ENCODE measurements around the gene ETFBKMT. TPM values are rescaled to one million over a fixed set of nuclear protein-coding genes. Genes with fewer than 3 reads are reported as not detected.
A peak's percentile ranks its signal among the peaks of the same experiment; 100 is the strongest.

ETFBKMT gene
- total RNA-seq = 3.2 to 4.8 TPM (median 3.4 TPM) in 3 replicates
- long read RNA-seq, full-length matches to known transcripts = 4 of 6 reads
- long read RNA-seq, partial matches to known transcripts = 1 of 6 reads
- long read RNA-seq, other reads (novel, unspliced or antisense) = 1 of 6 reads

GRCh38 chr12:31659087-31659942 lies at the start of gene ETFBKMT:
Gene ETFBKMT, plus strand, starts transcription at chr12:31659688. Its CDS starts 2,266 bp downstream, at chr12:31661954.
- Mint-ChIP-seq H3K27me3 (ENCODE audit: low read depth) (no peaks in the 10 kb centered on the region), H3K27ac (ENCODE audit: unreplicated experiment) (peak within 1 kb of the TSS; percentile 94), H3K4me3 (ENCODE audit: unreplicated experiment) (peak within 1 kb of the TSS; percentile 91), H3K9me3 (ENCODE audit: low read depth) (no peaks in the 10 kb centered on the region), H3K4me1 (ENCODE audit: low read depth) (peaks cover 8% of the 10 kb centered on the region), H3K36me3 (ENCODE audit: low read depth) (peaks cover 3% of the 10 kb centered on the region)
- DNase-seq (ENCODE audit: low spot score) = no peak
- peak; percentile 74 for TF ChIP-seq CTCF (IDR thresholded peaks at IDR 0.05)

- H3K27ac Mint-ChIP-seq (ENCODE audit: unreplicated experiment) = no peak overlapping the region
- no peak overlapping the region for H3K4me3 Mint-ChIP-seq (ENCODE audit: unreplicated experiment)
- no peaks in the 10 kb centered on the region for H3K36me3 Mint-ChIP-seq (ENCODE audit: low read depth)
- DNase-seq (ENCODE audit: low spot score) = no peak
- no peaks in the 10 kb centered on the region for H3K4me1 Mint-ChIP-seq (ENCODE audit: low read depth)
- TF ChIP-seq CTCF (IDR thresholded peaks at IDR 0.05) = no peak
- H3K27me3 Mint-ChIP-seq (ENCODE audit: low read depth) = peaks cover 3% of the 10 kb centered on the region
- H3K9me3 Mint-ChIP-seq (ENCODE audit: low read depth) = peaks cover 4% of the 10 kb centered on the region
Observed at GRCh38 chr12:31612819-31613218, 46.7 kb upstream of the ETFBKMT start.

- no peak overlapping the region for H3K27ac Mint-ChIP-seq (ENCODE audit: unreplicated experiment)
- H3K9me3 Mint-ChIP-seq (ENCODE audit: low read depth) = no peaks in the 10 kb centered on the region
- H3K36me3 Mint-ChIP-seq (ENCODE audit: low read depth) = no peaks in the 10 kb centered on the region
- H3K4me1 Mint-ChIP-seq (ENCODE audit: low read depth) = peaks cover 3% of the 10 kb centered on the region
- TF ChIP-seq CTCF (IDR thresholded peaks at IDR 0.05) = no peak
- H3K27me3 Mint-ChIP-seq (ENCODE audit: low read depth) = no peaks in the 10 kb centered on the region
- DNase-seq (ENCODE audit: low spot score) = no peak
- no peak overlapping the region for H3K4me3 Mint-ChIP-seq (ENCODE audit: unreplicated experiment)
Observed at GRCh38 chr12:31618228-31619025, 41.1 kb upstream of the ETFBKMT start.

GRCh38 chr12:31620311-31620710 lies 39.2 kb upstream of the ETFBKMT start:
- TF ChIP-seq CTCF (IDR thresholded peaks at IDR 0.05) = no peak
- H3K36me3 Mint-ChIP-seq (ENCODE audit: low read depth) = no peaks in the 10 kb centered on the region
- no peak overlapping the region for H3K27ac Mint-ChIP-seq (ENCODE audit: unreplicated experiment)
- DNase-seq (ENCODE audit: low spot score) = no peak
- no peaks in the 10 kb centered on the region for H3K9me3 Mint-ChIP-seq (ENCODE audit: low read depth)
- H3K4me1 Mint-ChIP-seq (ENCODE audit: low read depth) = peaks cover 3% of the 10 kb centered on the region
- no peak overlapping the region for H3K4me3 Mint-ChIP-seq (ENCODE audit: unreplicated experiment)
- no peaks in the 10 kb centered on the region for H3K27me3 Mint-ChIP-seq (ENCODE audit: low read depth)

GRCh38 chr12:31622038-31622437 lies 37.5 kb upstream of the ETFBKMT start:
- Mint-ChIP-seq H3K9me3 (ENCODE audit: low read depth) (no peaks in the 10 kb centered on the region), H3K4me1 (ENCODE audit: low read depth) (peaks cover 3% of the 10 kb centered on the region), H3K36me3 (ENCODE audit: low read depth) (no peaks in the 10 kb centered on the region), H3K27me3 (ENCODE audit: low read depth) (no peaks in the 10 kb centered on the region), H3K4me3 (ENCODE audit: unreplicated experiment) (no peak overlapping the region), H3K27ac (ENCODE audit: unreplicated experiment) (no peak overlapping the region)
- DNase-seq (ENCODE audit: low spot score) = no peak
- no peak for TF ChIP-seq CTCF (IDR thresholded peaks at IDR 0.05)
